ENCODE measurements around the gene NCCRP1.

The NCCRP1 gene

DNA sequence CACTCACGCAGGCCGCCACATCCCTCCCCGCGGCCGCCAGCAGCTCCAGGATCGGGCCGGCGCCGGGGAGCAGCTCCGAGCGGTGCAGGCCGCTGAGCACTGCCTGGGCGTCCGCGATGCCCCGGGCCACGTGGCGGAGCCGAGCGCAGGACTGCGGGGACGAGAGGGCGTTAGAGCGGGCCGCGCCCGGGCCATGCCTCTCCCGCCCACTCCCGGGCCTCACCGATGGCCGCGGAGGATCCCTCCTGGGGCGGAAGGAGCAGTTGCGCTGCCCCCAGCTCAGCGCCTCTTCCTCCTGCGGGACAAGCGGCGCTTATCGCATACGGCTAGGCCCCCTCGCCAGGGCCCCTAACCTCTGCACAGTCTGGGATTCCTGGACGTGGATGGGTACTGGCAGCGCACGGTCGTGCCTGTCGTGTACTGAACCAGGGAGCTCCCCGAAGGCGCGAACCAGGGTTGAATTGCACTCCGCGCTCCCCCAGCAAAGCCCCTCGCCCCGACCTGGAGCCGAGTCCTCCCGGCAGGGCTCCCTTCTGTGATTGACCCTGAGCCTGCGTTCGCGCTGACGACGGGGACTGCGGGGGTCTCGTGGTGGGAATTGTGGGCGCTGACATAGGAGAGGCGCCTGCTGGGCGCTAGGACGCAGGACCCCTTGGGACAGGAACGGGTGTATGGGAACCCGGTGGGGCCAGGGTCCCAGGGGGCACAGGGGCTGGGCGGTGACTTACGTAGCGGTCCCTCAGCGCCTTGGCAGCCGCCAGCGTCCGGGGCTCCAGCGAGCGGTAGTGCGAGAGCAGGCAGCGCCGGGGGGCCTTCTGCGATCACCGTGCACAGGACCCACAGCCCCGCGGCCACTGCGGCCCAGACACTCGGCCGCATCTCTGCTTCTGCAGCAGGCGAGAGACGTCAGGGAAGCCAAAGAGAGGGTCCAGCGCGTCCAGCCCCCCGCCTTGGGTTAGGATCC, 51.2 kb downstream of the NCCRP1 start:
- DNase-seq, result no peak

DNA sequence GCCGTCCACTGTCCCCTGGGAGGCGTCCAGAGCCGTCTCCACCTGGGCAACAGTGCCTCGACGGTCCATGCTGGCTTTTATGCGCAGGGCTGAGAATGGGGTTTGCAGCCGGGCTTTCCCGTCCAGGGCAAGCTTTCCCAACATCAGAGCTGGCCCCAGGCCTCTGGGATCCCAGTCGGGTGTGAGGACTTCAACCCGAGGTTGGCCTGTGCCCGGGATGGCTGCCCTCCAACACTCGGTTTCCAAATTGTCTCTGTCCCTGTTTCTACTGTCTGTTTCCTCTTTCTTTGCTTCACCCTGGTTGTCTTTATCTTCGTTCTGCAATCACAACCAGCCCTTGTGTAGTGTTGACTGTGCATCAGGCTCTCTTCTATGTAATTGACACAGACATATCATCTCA, 52.0 kb downstream of the NCCRP1 start, which contains the start of gene IFNL4:
Gene IFNL4, minus strand, starts transcription at position 51 of the 400 bp plus-strand sequence.
- no peak for DNase-seq

DNA sequence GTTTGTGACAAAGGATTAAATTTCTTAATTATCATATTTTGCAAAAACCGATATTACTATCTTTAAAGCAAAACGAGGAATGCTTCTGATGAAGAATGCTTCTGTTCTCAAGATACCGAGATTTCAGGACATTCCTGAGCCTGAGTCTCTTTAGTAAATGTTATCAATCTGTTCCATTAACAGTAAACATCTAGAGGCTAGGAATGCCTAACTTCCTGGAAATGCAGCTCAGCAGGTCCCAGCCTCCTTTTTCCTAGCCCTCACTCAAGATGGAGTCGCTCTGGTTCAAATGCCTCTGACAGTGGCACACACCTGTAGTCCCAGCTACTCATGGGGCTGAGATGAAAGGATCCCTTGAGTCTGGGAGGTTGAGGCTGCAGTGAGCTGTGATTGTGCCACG, 54.3 kb downstream of the NCCRP1 start:
- no peak for DNase-seq

Data from activated gamma-delta T cell treated with Interleukin-2 at 50 U/mL for 16 hours (primary cell).